Stimulated activated CD8-positive, alpha-beta memory T cell treated with anti-CD3 and anti-CD28 coated beads, Interleukin-12 subunit alpha, Interleukin-12 subunit beta, amount 100 ng/mL, for 4 hours (primary cell): Measurements from ENCODE around the gene TMEM150A.
"Not testable (repeated sequence)": the region's sequence is repeated elsewhere in the genome, so short reads cannot be mapped to it uniquely, and the experiment has no call there.

Source experiments
- DNase-seq: peaks from one replicate; pipeline ENCODE4 v3.0.0-alpha.2; 2020; ENCODE audit warnings: low read depth

The TMEM150A gene

DNA sequence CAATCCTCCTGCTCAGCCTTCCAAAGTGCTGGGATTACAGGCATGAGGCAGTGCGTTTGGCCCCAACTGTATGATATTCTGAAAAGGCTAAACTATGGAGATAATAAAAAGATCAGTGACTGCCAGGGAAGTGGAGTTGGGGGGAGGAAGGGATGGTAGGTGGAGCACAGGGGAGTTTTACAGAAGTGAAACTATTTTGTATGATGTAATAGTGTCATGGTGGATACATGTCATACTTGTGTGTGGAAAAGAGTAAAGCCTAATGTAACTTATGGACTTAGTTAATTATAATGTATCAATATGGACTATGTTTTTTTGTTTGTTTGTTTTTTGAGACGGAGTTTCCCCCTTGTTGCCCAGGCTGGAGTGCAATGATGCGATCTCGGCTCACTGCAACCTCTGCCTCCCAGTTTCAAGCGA lies 38.3 kb downstream of the TMEM150A start:
- no peak for DNase-seq

DNA sequence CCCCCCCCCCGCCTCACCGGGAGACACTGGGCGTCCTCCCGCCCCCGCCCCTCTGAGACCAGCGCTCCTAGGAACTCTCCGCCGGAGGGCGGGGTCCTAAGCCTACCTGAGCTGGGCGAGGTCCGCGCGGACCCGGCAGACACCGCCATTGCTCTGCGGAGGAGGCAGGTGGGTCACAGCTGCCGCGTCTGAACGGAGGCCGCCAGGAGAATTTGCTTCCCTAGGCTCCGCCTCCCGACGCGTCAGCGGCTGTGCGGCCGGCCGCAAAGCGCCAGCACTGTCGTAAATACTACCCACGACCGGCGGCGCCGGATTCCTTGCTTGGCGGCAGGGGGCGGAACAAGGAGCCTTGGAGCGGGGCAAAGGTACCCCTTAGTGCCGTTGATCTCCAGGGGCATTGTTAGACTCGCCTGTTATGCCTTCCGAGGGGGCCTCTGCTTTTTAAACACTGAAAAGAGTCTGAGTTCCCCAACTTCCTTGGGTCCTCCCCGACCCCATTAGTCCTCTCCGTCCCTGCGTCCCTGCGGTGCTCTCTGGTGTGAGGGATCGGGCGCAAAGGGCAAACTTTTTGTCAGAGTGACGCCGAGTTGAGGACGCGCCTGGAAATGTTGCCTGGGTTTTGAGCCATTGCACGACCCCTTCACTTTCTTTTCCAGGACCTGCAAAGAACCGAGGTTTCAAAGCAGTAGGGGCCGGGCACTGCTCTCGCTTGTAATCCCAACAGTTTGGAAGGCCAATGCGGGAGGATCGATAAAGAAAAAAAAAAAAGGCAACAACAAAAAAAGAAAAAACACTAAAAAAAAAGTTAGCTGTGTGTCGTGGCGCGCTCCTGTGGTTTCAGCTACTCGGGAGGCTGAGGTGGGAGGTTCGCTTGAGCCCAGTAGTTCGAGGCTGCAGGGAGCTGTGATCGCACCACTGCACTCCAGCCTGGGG lies 41.0 kb downstream of the TMEM150A start, which contains the start of gene GGCX:
Gene GGCX (minus strand): TSS at position 214 of the 933 bp plus-strand sequence. CDS start 65 bp downstream, at position 149.
- DNase-seq = peak; percentile 95

GRCh38 chr2:85560812-85561279 lies 41.7 kb downstream of the TMEM150A start:
- DNase-seq = no peak

DNA sequence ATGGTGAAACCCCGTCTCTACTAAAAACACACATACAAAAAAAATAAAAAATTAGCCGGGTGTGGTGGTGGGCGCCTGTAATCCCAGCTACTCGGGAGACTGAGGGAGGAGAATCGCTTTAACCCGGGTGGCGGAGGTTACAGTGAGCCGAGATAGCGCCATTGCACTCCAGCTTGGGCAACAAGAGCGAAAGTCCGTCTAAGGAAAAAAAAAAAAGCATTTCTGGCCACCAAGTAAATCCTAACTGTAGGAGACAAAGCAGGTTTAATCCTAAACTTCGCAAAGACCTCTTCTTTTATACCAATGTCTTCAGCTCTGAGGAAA lies 42.1 kb downstream of the TMEM150A start:
- DNase-seq = not testable (repeated sequence)

- DNase-seq = no peak
Observed at GRCh38 chr2:85558160-85558559, 44.3 kb downstream of the TMEM150A start.

- no peak for DNase-seq
Observed at GRCh38 chr2:85557130-85557529, 45.4 kb downstream of the TMEM150A start.

DNA sequence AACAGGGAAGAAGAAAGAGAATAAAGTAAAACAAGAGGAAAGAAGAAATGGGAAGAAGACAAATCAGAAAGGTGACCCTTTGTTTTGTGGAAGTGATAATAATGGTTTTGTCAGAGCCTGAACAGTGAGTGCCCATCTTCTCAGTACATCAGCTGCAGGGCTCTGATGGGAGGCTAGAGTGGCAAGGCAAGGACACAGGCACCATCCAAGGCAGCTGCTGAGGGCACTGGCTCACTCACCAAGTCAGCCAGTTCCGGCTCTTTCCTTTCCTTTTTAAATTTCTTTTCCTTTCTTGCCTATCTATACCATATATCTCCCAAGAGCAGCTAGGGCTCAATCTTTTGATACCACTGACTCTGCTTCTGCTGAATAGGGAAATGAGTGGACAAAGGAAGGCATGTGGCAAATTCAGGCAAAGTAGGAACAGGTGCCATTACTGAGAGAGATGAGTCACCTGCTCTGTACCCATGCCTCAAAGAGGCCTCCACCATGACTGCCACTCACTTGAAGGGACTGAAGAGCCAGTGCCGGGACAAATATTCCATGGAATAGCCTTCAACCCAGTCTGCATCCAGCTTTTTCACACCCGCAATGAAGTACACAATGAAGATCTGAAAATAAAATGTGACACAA lies 47.4 kb downstream of the TMEM150A start:
- DNase-seq = no peak

GRCh38 chr2:85553184-85553583 lies 49.3 kb downstream of the TMEM150A start:
- DNase-seq = no peak

DNA sequence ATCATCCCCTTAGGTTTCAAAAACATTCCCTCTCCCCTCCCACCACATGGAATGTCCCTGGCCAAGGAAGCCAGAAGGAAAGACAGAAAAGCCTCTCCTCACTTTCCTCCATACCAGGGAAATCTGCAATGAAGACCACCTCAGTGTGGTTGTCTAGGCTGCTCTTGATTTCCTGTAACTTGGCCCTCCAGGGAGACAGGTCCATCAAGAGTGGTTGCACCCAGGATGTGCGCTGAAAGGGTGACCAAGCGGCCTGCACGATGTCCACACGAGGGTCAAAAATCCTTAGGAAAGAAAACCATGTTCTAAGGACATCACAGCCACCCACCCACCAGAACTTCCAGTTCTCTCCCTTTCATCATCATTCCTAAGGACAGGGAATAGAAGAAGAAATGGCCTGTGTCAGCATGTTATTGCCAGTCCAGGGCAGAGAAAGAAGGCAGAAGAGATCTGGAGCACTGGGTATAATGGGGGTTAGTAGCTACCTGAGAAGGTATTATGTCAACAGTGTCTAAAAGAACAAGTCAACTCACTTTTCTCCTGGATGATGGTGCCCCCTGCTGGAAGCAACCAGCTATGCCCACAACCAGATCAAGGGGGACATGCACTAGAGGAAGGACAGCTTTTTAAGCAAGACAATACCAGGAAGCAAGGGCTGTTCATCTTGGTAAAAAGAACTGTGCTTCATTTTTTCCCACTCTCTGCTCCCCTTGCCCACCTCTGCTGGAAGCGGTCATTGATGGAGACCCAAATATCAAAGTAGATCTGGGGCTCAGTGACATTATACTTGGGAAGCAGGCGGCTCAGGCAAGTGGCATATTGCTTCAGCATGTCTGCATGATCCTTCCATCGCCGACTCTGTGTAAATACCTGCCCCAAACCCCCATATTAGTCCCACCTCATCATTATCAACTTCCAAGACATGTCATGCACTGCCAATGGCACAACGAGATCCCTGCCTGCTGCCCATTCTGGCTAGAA lies 50.5 kb downstream of the TMEM150A start:
- DNase-seq = peak; percentile 66

DNA sequence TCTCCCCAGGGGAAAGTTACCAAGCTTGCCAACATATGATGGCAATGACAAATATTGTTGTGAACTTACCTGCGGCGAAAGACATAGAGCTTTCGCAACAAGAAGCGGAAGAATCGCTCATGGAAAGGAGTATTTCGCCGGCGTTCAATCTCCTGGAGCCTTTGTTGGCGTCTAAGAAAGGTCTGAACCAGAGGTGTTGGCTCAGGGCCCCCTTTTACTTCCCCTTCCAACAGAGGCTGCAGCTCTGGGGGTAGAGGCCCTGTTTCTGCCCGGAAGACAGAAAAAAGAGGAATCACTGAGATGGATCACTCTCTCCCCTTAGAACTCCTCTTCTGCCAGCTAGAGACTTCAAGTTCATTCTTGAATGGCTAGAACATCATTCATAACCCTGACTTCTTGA lies 52.0 kb downstream of the TMEM150A start:
- no peak for DNase-seq

- no peak for DNase-seq
Observed at GRCh38 chr2:85549826-85550225, 52.7 kb downstream of the TMEM150A start.

DNA sequence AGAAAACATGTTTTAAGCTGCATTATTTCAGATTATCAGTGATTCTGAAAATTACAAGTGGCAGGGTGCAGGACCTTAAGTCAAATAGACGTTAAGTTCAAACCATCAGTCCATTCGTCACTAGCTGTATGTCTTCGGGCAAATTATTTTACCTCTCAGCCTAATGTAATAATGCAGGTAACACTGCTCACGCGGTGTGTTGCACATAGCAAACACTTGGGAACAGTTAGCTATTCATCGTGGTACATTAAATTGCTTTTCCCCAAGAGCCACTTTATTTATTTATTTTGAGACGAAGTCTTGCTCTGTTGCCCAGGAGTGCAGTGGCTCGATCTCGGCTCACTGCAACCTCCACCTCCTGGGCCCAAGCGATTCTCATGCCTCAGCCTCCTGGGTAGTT lies 53.4 kb downstream of the TMEM150A start:
- DNase-seq = no peak

DNA sequence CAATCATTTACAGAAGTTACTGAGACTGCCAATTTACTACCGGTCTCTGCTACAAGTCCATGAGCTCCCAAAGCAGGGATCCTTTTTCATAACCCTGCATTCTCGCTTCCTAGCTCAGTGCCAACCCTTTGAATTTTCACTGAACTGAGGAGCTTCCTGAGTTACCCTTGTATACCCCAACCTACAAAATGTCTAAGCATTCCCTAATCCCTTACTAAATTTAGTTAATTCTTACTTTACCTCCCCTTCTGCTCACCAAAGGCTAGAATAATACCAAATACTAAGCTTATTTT lies 53.9 kb downstream of the TMEM150A start:
- DNase-seq = no peak
